Hippocampal formation (tissue), 2 donors: ENCODE data around the gene PUM2.
"Not testable (repeated sequence)": the region's sequence is repeated elsewhere in the genome, so short reads cannot be mapped to it uniquely, and the experiment has no call there.

Experiments
- DNase-seq, 2 donors: peaks; one replicate each; lab custom pipeline; 2025; lab: John Stamatoyannopoulos, UW

PUM2 gene

GRCh38 chr2:20350753-20351554 lies at the start of gene PUM2:
PUM2 (minus strand) TSS chr2:20350844; CDS start chr2:20327360, 23,484 bp downstream.
- peak; percentile 91 for DNase-seq

- no peak for DNase-seq
Observed at GRCh38 chr2:20400306-20400705, 49.7 kb upstream of the PUM2 start.

GRCh38 chr2:20398956-20399567 lies 48.4 kb upstream of the PUM2 start:
- no peak for DNase-seq

GRCh38 chr2:20397811-20398447 lies 47.3 kb upstream of the PUM2 start:
- DNase-seq = no peak

GRCh38 chr2:20396356-20397000 lies 45.8 kb upstream of the PUM2 start:
- no peak for DNase-seq

- no peak for DNase-seq
Observed at GRCh38 chr2:20393986-20394385, 43.3 kb upstream of the PUM2 start.

GRCh38 chr2:20391951-20392699 lies 41.5 kb upstream of the PUM2 start:
- DNase-seq = no peak

GRCh38 chr2:20390524-20391123 lies 40.0 kb upstream of the PUM2 start:
- DNase-seq = no peak

GRCh38 chr2:20384953-20385352 lies 34.3 kb upstream of the PUM2 start:
- no peak for DNase-seq

- no peak for DNase-seq
Observed at GRCh38 chr2:20382965-20383810, 32.5 kb upstream of the PUM2 start.

GRCh38 chr2:20381457-20381856 lies 30.8 kb upstream of the PUM2 start:
- DNase-seq = peak; percentile 60 to 90

- DNase-seq = peak; percentile 81
Observed at GRCh38 chr2:20378891-20379519, 28.4 kb upstream of the PUM2 start.

GRCh38 chr2:20378341-20378740 lies 27.7 kb upstream of the PUM2 start:
- no peak for DNase-seq

GRCh38 chr2:20377741-20378140 lies 27.1 kb upstream of the PUM2 start:
- no peak for DNase-seq

GRCh38 chr2:20374982-20375381 lies 24.3 kb upstream of the PUM2 start:
- not testable (repeated sequence) for DNase-seq

- no peak for DNase-seq
Observed at GRCh38 chr2:20372896-20373640, 22.4 kb upstream of the PUM2 start.

- no peak for DNase-seq
Observed at GRCh38 chr2:20371323-20372025, 20.8 kb upstream of the PUM2 start.

GRCh38 chr2:20370191-20370590 lies 19.5 kb upstream of the PUM2 start:
- no peak for DNase-seq

- DNase-seq = no peak
Observed at GRCh38 chr2:20369366-20369765, 18.7 kb upstream of the PUM2 start.
